HG02642 (cell line): Measurements from ENCODE around the gene STK11.
"Not testable (repeated sequence)": the region's sequence is repeated elsewhere in the genome, so short reads cannot be mapped to it uniquely, and the experiment has no call there.

Experiments
- ATAC-seq: cut with Tn5 transposase; IDR thresholded peaks from one replicate; pipeline ENCODE4 v1.9.1; 2021; ENCODE audit warnings: mild to moderate bottlenecking; ENCODE audit not compliant: unreplicated experiment, poor library complexity

Gene STK11

GRCh38 chr19:1168572-1169410, 36.8 kb upstream of the STK11 start:
- ATAC-seq, result no peak

- ATAC-seq, result no peak
Observed at GRCh38 chr19:1169411-1169791, 36.2 kb upstream of the STK11 start.

DNA sequence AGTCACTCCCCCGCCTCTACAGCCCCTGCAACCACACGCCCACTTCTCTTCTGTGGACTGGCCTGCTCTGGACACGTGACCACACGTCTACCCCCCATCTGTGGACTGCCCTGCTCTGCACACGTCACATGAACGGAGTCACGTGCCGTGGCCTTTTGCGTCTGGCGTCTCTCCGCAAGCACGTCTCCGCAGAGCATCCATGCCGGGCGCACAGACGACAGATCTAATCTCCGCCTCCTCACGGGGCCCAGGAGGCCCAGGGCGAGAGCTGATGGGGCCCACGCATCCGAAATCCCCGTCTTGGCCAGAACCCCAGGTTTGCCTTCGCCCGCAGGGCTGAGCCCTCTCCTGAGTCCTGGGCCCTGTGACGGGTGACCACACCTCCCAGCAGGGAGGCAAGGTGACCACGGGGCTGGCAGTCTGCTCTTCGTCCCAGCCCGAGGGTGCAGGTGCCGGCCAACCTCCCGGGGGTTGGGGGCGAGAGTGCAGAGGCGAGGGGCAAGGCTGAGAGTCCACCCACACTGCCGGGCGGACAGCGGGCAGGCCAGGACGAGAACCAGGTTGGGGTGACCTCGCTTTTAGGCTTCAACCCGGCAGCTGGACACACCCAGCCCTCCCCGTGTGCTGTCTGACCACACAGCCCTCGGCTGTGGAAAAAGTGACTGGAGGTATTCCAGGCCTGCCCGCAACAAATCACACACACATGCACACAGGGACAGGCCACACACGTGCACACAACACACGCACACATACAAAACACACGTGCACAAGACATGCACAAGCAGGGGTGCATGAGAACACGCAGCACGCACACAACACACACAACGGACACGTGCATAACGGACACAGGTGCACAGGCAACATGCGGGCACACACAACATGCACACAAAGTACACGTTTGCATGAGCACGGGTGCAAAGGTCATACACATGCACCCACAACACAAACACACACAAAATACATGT, 35.4 kb upstream of the STK11 start:
- ATAC-seq, result no peak

DNA sequence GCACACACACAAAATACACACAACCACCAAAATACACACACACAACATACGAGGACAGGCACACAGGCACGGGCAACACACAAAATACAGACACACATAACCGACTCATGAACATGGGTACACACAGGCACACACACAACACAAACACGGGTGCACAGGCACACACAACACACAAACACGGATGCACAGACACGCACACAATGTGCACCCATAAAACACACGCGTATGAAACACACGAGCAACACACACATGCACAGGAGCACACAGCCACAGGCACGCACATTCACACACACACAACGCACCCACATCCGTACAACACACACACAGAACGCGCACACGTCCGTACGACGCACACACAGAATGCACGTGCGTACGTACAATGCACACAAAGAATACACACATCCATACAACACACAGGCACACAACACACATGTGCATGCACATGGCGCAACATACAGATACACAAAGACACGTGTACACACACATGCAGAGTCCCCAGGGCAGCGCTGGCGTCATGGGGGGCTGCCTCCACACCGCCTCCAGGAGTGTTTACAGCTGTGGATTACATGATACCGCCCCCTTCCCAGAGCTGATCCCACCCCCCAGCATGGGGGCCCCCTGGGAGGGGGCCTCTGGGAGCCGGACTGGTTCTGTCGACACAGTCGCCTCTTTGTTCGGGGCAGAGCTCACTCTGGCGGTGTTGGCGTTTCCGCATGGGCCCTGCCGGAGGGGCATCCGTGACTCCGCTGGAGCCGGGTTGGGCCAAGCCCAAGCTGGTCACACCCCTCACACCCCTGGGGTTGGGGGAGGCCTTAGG, 34.4 kb upstream of the STK11 start:
- ATAC-seq, result no peak

GRCh38 chr19:1171755-1172352, 33.7 kb upstream of the STK11 start:
- no peak for ATAC-seq

GRCh38 chr19:1172353-1173158, 33.0 kb upstream of the STK11 start:
- no peak for ATAC-seq

GRCh38 chr19:1173159-1173844, 32.3 kb upstream of the STK11 start:
- ATAC-seq, result no peak

DNA sequence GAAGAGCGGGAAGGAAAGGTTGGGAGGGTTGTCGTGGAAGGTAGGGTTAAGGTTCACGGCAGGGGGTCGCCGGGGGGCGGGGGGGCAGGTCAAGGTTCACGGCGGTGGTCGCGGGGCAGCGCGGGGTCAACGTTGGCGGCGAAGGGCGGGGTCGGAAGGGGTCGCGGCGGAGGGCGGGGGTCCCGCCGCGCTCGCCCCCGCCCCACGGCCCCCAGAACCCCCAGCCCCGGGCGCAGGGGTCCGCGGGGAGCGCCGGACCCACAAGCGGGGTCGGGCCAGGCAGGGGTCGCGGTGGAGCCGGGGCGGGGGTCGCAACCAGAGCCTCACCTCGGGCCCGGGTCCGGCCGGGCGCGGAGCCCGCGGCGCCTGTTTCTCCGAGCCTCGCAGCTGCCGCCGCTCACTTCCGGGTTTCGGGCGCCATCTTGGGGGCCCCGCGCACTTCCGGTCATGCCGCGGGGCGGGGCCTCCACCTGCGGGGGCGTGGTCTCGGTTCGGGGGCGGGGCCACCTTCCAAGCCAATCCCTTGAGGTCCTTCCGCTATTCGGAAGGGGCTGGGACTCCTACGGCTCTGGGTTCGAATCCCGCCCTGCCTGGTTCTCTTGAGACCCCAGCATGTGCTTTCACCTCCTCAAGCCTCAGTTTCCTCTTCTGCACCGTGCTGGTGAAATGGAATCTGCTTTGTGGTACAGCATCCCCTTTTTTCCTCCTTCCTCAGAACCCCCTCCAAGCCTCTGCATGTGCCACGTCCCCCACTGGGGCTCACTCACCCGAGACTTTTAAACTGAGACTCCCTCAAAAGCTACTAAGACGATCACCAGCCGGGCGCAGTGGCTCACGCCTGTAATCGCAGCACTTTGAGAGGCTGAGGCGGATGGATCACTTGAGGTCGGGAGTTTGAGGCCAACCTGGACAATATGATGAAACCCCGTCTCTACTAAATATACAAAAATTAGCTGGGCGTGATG, 31.5 kb upstream of the STK11 start, which contains the start of gene SBNO2:
SBNO2 (minus strand) TSS at position 424 of the 965 bp plus-strand sequence. CDS start 19,992 bp downstream, outside the sequence.
- ATAC-seq, result peak; percentile 80

DNA sequence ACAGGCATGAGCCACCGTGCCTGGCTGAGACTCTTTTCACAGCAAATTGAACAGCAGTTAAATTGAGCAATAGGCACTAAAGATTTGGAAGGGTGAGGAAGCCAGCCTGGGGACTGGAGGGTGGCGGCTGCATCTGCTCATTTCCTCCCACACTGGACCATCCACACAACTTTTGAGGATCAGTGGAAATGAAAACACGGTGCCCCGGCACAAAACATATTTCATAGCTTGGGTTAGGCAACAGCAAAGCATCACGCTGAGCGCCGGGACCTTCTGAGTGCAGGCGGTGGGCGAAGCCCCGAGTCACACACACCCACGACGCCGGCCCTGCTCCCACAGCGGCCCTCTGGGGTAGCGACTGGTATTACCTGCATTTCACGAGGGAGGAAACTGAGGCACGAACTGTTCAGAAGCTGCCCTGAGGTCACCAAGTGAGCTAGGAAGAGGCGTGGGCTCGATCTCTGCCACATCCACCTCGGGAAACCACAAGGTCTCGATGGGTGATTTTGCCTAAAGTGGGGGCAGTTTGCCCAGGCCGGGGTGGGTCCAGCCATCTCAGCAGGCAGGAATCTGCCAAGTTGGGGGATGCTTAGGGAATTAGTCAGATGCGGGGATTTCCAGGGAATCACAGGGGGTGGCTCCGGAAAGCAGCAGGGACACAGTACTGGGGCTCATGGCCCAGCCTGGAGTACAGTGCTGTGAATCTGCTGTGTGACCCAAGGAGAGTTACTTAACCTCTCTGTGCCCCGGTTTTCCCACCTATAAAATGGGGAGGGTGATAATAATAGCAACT, 28.1 kb upstream of the STK11 start:
- ATAC-seq, result no peak

DNA sequence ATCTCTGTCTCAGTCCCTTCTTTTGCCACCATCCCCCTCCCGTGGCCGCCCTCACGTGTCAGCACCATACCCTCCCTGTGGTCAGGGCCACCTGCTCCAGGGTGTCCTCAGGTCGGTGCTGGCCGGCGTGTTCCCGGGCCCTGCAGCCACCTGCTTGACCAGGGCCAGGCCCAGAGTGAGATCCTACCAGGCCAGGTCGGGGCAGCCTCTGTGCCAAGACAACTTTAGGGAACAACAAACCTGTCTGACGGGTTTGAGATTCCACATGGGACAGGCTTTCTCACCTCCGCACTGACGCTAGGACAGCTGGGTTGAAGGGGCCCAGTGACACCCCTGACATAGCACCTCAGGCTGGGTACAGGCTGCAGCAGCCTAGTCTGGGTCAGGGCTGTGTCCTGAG, 24.0 kb upstream of the STK11 start:
- no peak for ATAC-seq

DNA sequence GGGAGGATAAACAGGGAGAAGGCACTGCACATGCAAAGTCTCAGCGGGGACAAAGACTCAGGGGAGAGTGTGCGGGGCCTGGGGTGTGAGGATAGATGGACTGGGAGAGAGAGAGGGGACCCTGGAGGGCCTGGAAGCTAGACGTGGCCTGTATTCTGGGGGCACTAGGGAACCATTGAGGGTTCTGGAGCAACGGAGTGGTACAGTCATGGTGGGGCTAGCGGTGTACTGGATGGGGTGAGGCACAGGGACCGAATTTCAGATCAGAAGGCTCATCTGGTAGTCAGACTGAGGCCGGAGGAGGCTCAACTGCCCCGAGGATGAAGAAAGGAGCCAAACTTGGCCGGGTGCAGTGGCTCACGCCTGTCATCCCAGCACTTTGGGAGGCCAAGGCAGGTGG, 23.5 kb upstream of the STK11 start:
- ATAC-seq, result no peak

DNA sequence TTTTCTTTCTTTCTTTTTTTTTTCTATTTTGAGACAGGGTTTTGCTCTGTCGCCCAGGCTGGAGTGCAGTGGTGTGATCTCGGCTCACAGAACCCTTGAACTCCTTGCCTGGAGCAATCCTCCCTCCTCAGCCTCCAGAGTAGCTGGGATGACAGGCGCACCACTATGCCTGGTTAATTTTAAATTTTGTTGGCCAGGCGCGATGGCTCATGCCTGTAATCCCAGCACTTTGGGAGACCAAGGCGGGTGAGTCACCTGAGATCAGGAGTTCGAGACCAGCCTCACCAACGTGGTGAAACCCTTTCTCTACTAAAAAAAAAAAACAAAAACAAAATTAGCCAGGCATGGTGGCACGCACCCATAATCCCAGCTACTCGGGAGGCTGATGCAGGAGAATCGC, 22.9 kb upstream of the STK11 start:
- no peak for ATAC-seq

GRCh38 chr19:1183543-1184172, 21.9 kb upstream of the STK11 start:
- ATAC-seq, result no peak

DNA sequence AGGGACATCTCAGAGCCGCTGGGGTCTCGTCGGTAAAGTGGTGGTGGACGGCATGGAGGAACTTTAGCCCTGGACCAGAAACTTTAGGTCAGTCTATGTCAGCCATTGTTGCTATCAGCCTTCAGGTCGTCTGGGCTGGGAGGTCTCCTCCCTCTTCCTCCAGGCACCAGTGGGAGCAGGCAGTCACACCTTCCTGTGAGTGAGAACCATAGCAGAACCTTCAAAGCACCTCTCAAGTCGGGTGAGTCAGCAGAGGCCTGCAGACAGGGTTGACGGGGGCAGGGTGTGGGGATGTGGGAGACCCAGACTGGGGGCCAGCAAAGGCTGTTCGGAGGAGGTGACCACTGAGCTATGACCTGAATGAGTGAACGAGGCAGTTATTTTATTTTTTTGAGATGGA, 16.2 kb upstream of the STK11 start:
- ATAC-seq, result no peak

- no peak for ATAC-seq
Observed at GRCh38 chr19:1199531-1199930, 6.0 kb upstream of the STK11 start.

- not testable (repeated sequence) for ATAC-seq
Observed at GRCh38 chr19:1200614-1201013, 5.0 kb upstream of the STK11 start.
